CD4-positive, alpha-beta T cell treated with Interleukin-17A for 4 hours (primary cell): ENCODE measurements around the gene USF3.
"Not testable (repeated sequence)": the region's sequence is repeated elsewhere in the genome, so short reads cannot be mapped to it uniquely, and the experiment has no call there.

ENCODE experiments used
- DNase-seq: peaks from one replicate; pipeline ENCODE4 v3.0.0-alpha.2; 2020; ENCODE audit warnings: mixed read lengths

USF3 gene

GRCh38 chr3:113654310-113654709 is 42.1 kb downstream of the USF3 start:
- DNase-seq = no peak

- DNase-seq = no peak
These were observed 47.1 kb downstream of the USF3 start for GRCh38 chr3:113649174-113649845.

- DNase-seq = no peak
These were observed 47.9 kb downstream of the USF3 start for GRCh38 chr3:113648524-113648923.

- no peak for DNase-seq
These were observed 52.9 kb downstream of the USF3 start for GRCh38 chr3:113643583-113643982.

GRCh38 chr3:113638910-113639309 is 57.5 kb downstream of the USF3 start:
- DNase-seq = no peak

- no peak for DNase-seq
These were observed 58.7 kb downstream of the USF3 start for GRCh38 chr3:113637756-113638155.

- not testable (repeated sequence) for DNase-seq
These were observed 60.4 kb downstream of the USF3 start for GRCh38 chr3:113636034-113636433.

- no peak for DNase-seq
These were observed 61.5 kb downstream of the USF3 start for GRCh38 chr3:113634782-113635474.

GRCh38 chr3:113631573-113631972 is 64.9 kb downstream of the USF3 start:
- no peak for DNase-seq

- no peak for DNase-seq
These were observed 65.4 kb downstream of the USF3 start for GRCh38 chr3:113630956-113631542.

- DNase-seq = no peak
These were observed 66.6 kb downstream of the USF3 start for GRCh38 chr3:113629584-113630421.

GRCh38 chr3:113628788-113629187 is 67.7 kb downstream of the USF3 start:
- no peak for DNase-seq

GRCh38 chr3:113628316-113628715 is 68.1 kb downstream of the USF3 start:
- DNase-seq = no peak

- peak; percentile 15 for DNase-seq
These were observed 69.7 kb downstream of the USF3 start for GRCh38 chr3:113626503-113627371.

GRCh38 chr3:113625834-113626233 is 70.6 kb downstream of the USF3 start:
- no peak for DNase-seq

- no peak for DNase-seq
These were observed 72.6 kb downstream of the USF3 start for GRCh38 chr3:113623811-113624210.

GRCh38 chr3:113623324-113623723 is 73.1 kb downstream of the USF3 start:
- no peak for DNase-seq

- DNase-seq = no peak
These were observed 76.4 kb downstream of the USF3 start for GRCh38 chr3:113620091-113620490.

GRCh38 chr3:113617726-113618125 is 78.7 kb downstream of the USF3 start:
- DNase-seq = no peak

GRCh38 chr3:113615976-113616375 is 80.5 kb downstream of the USF3 start:
- no peak for DNase-seq

GRCh38 chr3:113614402-113614801 is 82.0 kb downstream of the USF3 start:
- no peak for DNase-seq

- no peak for DNase-seq
These were observed 89.2 kb downstream of the USF3 start for GRCh38 chr3:113607219-113607596.
